Activated T-helper 17 cell treated with anti-CD3 and anti-CD28 coated beads, Interleukin-2, amount 50 U/mL, for 72 hours (primary cell): Measurements from ENCODE around the gene ZNF19. TPM values are rescaled to one million over a fixed set of nuclear protein-coding genes. Genes with fewer than 3 reads are reported as not detected.

ENCODE experiments used
- ATAC-seq: fragments of 150-1000 bp; cut with Tn5 transposase; replicated peaks from 2 replicates; pipeline ENCODE4 v1.10.0; 2021; ENCODE audit warnings: mild to moderate bottlenecking, moderate library complexity
- H3K27ac Mint-ChIP-seq: one replicate; pipeline ENCODE4 v1.8.0; 2022; ENCODE audit warnings: mixed read lengths
- H3K27me3 Mint-ChIP-seq: one replicate; pipeline ENCODE4 v1.8.0; 2022; ENCODE audit warnings: mixed read lengths
- H3K36me3 Mint-ChIP-seq: one replicate; pipeline ENCODE4 v1.8.0; 2022; ENCODE audit warnings: low read depth, mild to moderate bottlenecking, mixed read lengths
- H3K4me1 Mint-ChIP-seq: one replicate; pipeline ENCODE4 v1.8.0; 2022; ENCODE audit warnings: mixed read lengths
- H3K4me3 Mint-ChIP-seq: one replicate; pipeline ENCODE4 v1.8.0; 2022; ENCODE audit warnings: mild to moderate bottlenecking, mixed read lengths
- H3K9me3 Mint-ChIP-seq: one replicate; pipeline ENCODE4 v1.8.0; 2022; ENCODE audit warnings: mixed read lengths
- total RNA-seq, 2 donors: library from RNA; stranded (reverse); gene quantifications; one replicate each; pipeline ENCODE4 v1.2.3, GENCODE V29; 2022

ZNF19 gene
- total RNA-seq: 1 to 10 TPM; 1.1 to 3.4 TPM

GRCh38 chr16:71489122-71489521, at the start of gene ZNF19:
Gene ZNF19, minus strand, starts transcription at chr16:71489324. Its CDS starts 7,210 bp downstream, at chr16:71482114.
- Mint-ChIP-seq H3K27ac (no peak within 1 kb of the TSS), H3K36me3 (peaks cover 8% of the 10 kb centered on the region)

DNA sequence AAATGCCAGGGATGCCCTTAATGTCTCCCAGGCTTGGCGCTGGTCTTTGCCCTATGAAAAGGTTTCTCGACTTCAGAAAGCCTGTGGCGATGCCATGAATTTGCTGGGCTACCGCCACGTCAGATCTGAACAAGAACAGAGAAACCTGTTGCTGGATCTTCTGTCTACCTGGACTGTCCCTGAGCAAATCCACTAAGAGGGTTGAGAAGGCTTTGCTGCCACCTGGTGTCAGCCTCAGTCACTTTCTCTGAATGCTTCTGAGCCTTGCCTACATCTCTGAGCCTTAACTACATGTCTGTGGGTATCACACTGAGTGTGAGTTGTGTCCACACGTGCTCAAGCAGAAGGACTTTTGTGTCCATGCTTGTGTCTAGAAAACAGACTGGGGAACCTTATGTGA, 48.5 kb upstream of the ZNF19 start:
- Mint-ChIP-seq H3K9me3 (no peaks in the 10 kb centered on the region), H3K27ac (no peak overlapping the region), H3K36me3 (no peaks in the 10 kb centered on the region), H3K4me3 (no peak overlapping the region), H3K4me1 (peaks cover 7% of the 10 kb centered on the region), H3K27me3 (peaks cover 10% of the 10 kb centered on the region)
- peak; percentile 68 for ATAC-seq

More at GRCh38 chr16:71489122-71489521, at the start of gene ZNF19:
- Mint-ChIP-seq H3K27me3 (peaks cover 7% of the 10 kb centered on the region), H3K9me3 (no peaks in the 10 kb centered on the region), H3K4me1 (peaks cover under 1% of the 10 kb centered on the region), H3K4me3 (no peak within 1 kb of the TSS)
- ATAC-seq: no peak

DNA sequence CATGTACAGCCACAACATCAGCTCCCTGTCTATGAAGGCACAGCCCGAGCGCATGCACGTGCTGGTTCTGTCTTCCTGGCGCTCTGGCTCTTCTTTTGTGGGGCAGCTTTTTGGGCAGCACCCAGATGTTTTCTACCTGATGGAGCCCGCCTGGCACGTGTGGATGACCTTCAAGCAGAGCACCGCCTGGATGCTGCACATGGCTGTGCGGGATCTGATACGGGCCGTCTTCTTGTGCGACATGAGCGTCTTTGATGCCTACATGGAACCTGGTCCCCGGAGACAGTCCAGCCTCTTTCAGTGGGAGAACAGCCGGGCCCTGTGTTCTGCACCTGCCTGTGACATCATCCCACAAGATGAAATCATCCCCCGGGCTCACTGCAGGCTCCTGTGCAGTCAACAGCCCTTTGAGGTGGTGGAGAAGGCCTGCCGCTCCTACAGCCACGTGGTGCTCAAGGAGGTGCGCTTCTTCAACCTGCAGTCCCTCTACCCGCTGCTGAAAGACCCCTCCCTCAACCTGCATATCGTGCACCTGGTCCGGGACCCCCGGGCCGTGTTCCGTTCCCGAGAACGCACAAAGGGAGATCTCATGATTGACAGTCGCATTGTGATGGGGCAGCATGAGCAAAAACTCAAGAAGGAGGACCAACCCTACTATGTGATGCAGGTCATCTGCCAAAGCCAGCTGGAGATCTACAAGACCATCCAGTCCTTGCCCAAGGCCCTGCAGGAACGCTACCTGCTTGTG, 47.8 kb upstream of the ZNF19 start:
- H3K36me3 Mint-ChIP-seq: no peaks in the 10 kb centered on the region
- H3K4me1 Mint-ChIP-seq: peaks cover under 1% of the 10 kb centered on the region
- H3K27ac Mint-ChIP-seq: no peak overlapping the region
- H3K27me3 Mint-ChIP-seq: peaks cover 7% of the 10 kb centered on the region
- no peak for ATAC-seq
- no peak overlapping the region for H3K4me3 Mint-ChIP-seq
- H3K9me3 Mint-ChIP-seq: no peaks in the 10 kb centered on the region

GRCh38 chr16:71532366-71532765, 43.2 kb upstream of the ZNF19 start:
- H3K27me3 Mint-ChIP-seq: peaks cover 14% of the 10 kb centered on the region

DNA sequence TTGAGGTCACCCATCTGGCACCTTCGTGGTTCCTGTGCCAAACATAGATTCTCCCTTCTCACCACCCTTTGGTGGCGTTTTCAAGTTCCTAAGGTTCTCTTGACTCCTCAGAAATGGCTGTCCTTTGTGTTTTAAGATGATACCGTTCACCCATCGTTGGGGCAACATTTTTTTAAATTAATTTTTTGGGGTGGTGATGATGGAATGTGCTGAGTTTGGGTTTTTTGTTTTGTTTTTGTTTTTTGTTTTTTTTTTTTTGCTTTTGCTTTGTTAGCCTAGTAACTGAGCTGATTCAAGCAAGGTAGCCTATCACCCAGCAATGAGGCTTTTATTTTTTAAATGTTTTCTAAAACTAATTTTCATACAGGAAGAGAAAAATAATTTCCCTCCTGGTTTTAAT, 39.7 kb upstream of the ZNF19 start:
- no peaks in the 10 kb centered on the region for H3K9me3 Mint-ChIP-seq
- no peak for ATAC-seq
- H3K27ac Mint-ChIP-seq: no peak overlapping the region
- no peak overlapping the region for H3K4me3 Mint-ChIP-seq
- H3K36me3 Mint-ChIP-seq: no peaks in the 10 kb centered on the region
- peaks cover 22% of the 10 kb centered on the region for H3K27me3 Mint-ChIP-seq
- no peaks in the 10 kb centered on the region for H3K4me1 Mint-ChIP-seq

More at GRCh38 chr16:71532366-71532765, 43.2 kb upstream of the ZNF19 start:
- ATAC-seq: no peak
- Mint-ChIP-seq H3K27ac (no peak overlapping the region), H3K4me1 (no peaks in the 10 kb centered on the region), H3K4me3 (no peak overlapping the region), H3K36me3 (no peaks in the 10 kb centered on the region), H3K9me3 (no peaks in the 10 kb centered on the region)

GRCh38 chr16:71528257-71528656, 39.1 kb upstream of the ZNF19 start:
- Mint-ChIP-seq H3K4me3 (no peak overlapping the region), H3K27ac (no peak overlapping the region), H3K27me3 (peaks cover 22% of the 10 kb centered on the region), H3K36me3 (no peaks in the 10 kb centered on the region), H3K9me3 (no peaks in the 10 kb centered on the region), H3K4me1 (no peaks in the 10 kb centered on the region)
- ATAC-seq: no peak

DNA sequence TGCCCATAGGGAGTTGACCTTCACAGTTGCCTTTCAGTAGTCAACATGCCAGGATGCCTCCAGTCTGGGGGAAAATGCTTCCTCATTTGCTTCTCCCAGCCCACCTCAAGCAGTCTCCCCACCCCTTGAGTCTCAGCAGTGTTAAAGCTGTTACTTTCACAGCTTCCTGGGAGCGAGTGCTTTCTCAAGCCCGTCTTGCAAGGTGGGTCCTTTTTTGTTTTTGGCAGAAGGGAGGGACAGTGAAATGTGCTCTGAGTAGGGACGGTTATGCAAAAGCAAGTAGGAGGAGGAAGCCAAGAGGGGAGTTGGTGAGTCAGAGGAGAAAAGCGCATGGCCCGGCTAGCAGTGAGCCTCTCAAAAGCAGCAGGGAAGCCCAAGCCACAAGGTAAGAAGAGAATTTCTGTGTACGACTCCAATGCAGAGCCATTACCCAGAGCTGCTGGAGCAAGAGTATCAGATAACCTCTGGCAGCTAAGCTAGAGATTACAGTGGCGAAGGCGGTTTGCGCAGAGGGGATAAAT, 37.0 kb upstream of the ZNF19 start, which contains the start of gene CHST4:
Gene CHST4, plus strand, starts transcription at position 316 of the 521 bp plus-strand sequence. CDS start 10,252 bp downstream, outside the sequence.
- H3K36me3 Mint-ChIP-seq: no peaks in the 10 kb centered on the region
- no peak within 1 kb of the TSS for H3K27ac Mint-ChIP-seq
- no peaks in the 10 kb centered on the region for H3K9me3 Mint-ChIP-seq
- H3K4me3 Mint-ChIP-seq: no peak within 1 kb of the TSS
- no peaks in the 10 kb centered on the region for H3K4me1 Mint-ChIP-seq
- peaks cover 24% of the 10 kb centered on the region for H3K27me3 Mint-ChIP-seq
- peak; percentile 43 for ATAC-seq

- Mint-ChIP-seq H3K27ac (no peak overlapping the region), H3K9me3 (no peaks in the 10 kb centered on the region), H3K36me3 (no peaks in the 10 kb centered on the region), H3K4me3 (no peak overlapping the region), H3K27me3 (peaks cover 24% of the 10 kb centered on the region), H3K4me1 (no peaks in the 10 kb centered on the region)
- no peak for ATAC-seq
Observed at GRCh38 chr16:71524566-71525553, 35.7 kb upstream of the ZNF19 start.

DNA sequence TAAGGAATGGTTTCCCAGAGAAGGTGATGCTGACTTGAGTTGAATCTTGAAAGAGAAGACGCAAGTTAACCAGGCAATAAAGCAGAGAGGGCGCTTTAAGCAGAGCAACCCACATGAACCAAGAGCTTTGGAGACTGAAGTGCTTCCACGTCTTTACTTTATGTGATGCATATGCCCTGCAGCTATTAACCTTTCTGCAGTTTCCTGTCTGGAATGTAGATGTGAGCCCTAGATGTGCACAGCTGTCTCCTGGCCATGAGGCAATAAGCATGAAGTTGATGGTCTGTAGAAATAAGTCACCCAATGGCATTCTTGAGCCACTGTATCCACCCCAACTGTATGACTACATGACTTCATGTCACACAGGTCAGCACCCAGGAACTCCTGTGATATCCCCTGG, 31.4 kb upstream of the ZNF19 start:
- Mint-ChIP-seq H3K4me3 (no peak overlapping the region), H3K4me1 (no peaks in the 10 kb centered on the region), H3K27ac (no peak overlapping the region), H3K9me3 (no peaks in the 10 kb centered on the region), H3K27me3 (peaks cover 11% of the 10 kb centered on the region), H3K36me3 (no peaks in the 10 kb centered on the region)
- ATAC-seq: no peak

- Mint-ChIP-seq H3K9me3 (no peaks in the 10 kb centered on the region), H3K36me3 (no peaks in the 10 kb centered on the region), H3K4me3 (no peak overlapping the region), H3K27ac (no peak overlapping the region), H3K4me1 (no peaks in the 10 kb centered on the region), H3K27me3 (peaks cover 4% of the 10 kb centered on the region)
- no peak for ATAC-seq
Observed at GRCh38 chr16:71515026-71515425, 25.9 kb upstream of the ZNF19 start.

GRCh38 chr16:71514476-71514875, 25.4 kb upstream of the ZNF19 start:
- Mint-ChIP-seq H3K27ac (no peak overlapping the region), H3K4me3 (no peak overlapping the region)

DNA sequence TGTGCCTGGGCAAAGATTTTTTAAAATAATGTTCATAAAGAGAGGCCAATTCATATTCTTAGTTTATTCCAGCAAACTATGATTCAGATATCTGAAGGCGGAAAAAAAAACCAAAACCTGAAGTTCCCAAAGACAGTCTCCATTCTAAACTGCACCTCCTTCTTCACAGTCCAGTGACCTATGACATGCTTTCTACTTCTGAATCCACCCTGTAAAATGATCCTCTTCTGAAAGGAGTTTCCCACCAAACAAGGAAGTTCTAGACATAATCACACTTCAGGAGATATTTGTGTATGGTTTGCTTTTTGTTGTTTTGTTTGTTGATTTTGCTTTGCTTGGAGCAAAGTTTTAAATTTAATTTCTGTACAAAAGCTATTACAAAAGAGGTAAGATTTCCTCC, 24.2 kb upstream of the ZNF19 start:
- H3K27me3 Mint-ChIP-seq: peaks cover 4% of the 10 kb centered on the region
- no peak overlapping the region for H3K27ac Mint-ChIP-seq
- H3K9me3 Mint-ChIP-seq: no peaks in the 10 kb centered on the region
- H3K4me1 Mint-ChIP-seq: no peaks in the 10 kb centered on the region
- H3K36me3 Mint-ChIP-seq: no peaks in the 10 kb centered on the region
- no peak for ATAC-seq
- H3K4me3 Mint-ChIP-seq: no peak overlapping the region

More at GRCh38 chr16:71514476-71514875, 25.4 kb upstream of the ZNF19 start:
- Mint-ChIP-seq H3K27me3 (peaks cover 4% of the 10 kb centered on the region), H3K9me3 (no peaks in the 10 kb centered on the region), H3K4me1 (no peaks in the 10 kb centered on the region), H3K36me3 (no peaks in the 10 kb centered on the region)
- ATAC-seq: no peak

GRCh38 chr16:71507061-71507460, 17.9 kb upstream of the ZNF19 start:
- no peaks in the 10 kb centered on the region for H3K4me1 Mint-ChIP-seq
- no peak overlapping the region for H3K27ac Mint-ChIP-seq
- no peaks in the 10 kb centered on the region for H3K36me3 Mint-ChIP-seq
- no peak overlapping the region for H3K4me3 Mint-ChIP-seq
- H3K9me3 Mint-ChIP-seq: no peaks in the 10 kb centered on the region
- no peak for ATAC-seq
- H3K27me3 Mint-ChIP-seq: peaks cover 4% of the 10 kb centered on the region

GRCh38 chr16:71504901-71505300, 15.8 kb upstream of the ZNF19 start:
- H3K36me3 Mint-ChIP-seq: no peaks in the 10 kb centered on the region
- ATAC-seq: no peak
- no peaks in the 10 kb centered on the region for H3K4me1 Mint-ChIP-seq
- H3K4me3 Mint-ChIP-seq: no peak overlapping the region
- no peak overlapping the region for H3K27ac Mint-ChIP-seq
- peaks cover 5% of the 10 kb centered on the region for H3K27me3 Mint-ChIP-seq
- no peaks in the 10 kb centered on the region for H3K9me3 Mint-ChIP-seq
